Omental fat pad (tissue), 4 donors: Measurements from ENCODE around the gene NHSL1. TPM values are rescaled to one million over a fixed set of nuclear protein-coding genes. Genes with fewer than 3 reads are reported as not detected.

Experiments used
- ATAC-seq: fragments of 150-250 bp; one replicate; pipeline ENCODE4 v1.9.1; 2016; ENCODE audit warnings: mild to moderate bottlenecking, moderate library complexity; ENCODE audit not compliant: low FRiP score
- DNase-seq: peaks from one replicate; pipeline ENCODE4 v3.0.0-alpha.2; 2019; ENCODE audit warnings: low spot score
- total RNA-seq, 4 donors: library from RNA; depleted of rRNA; stranded (reverse); fragments of >200 nt; gene quantifications; one replicate each; pipeline ENCODE4 v1.1.0, GENCODE V29; 2016
- TF ChIP-seq, protein P1 (sequence below), 3 donors: fragments of 450-650 bp; IDR thresholded peaks; one replicate each; pipeline ENCODE4 v1.5.1; 2016 to 2017; ENCODE audit warnings: antibody characterized with exemption in 3 of 3, mild to moderate bottlenecking in 3 of 3, moderate library complexity in 2 of 3

NHSL1 gene
- total RNA-seq, 4 donors from 2014 or later: 15.9 to 23.2 (median 18.4) TPM

DNA sequence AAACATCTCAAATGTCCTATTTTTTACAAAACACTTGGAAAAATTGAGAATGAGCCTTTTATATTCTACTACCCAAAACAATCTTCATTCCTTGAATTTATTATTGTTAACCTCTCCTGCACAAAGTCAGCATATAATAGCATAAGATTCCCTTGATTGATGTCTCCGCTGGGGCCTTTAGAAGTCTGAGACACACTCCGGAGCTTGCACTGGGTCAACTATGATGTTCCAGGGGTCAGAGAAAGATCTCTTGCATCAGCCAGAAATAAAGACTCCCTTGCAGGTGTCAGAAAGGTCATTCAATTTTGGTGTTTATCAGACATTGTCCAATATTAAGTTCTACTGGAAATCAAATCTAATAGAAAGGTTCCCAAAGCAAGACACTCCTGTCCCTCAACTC, 29.7 kb upstream of the NHSL1 start:
- no peak for DNase-seq
- ATAC-seq: no peak
- TF ChIP-seq, protein P1, sequence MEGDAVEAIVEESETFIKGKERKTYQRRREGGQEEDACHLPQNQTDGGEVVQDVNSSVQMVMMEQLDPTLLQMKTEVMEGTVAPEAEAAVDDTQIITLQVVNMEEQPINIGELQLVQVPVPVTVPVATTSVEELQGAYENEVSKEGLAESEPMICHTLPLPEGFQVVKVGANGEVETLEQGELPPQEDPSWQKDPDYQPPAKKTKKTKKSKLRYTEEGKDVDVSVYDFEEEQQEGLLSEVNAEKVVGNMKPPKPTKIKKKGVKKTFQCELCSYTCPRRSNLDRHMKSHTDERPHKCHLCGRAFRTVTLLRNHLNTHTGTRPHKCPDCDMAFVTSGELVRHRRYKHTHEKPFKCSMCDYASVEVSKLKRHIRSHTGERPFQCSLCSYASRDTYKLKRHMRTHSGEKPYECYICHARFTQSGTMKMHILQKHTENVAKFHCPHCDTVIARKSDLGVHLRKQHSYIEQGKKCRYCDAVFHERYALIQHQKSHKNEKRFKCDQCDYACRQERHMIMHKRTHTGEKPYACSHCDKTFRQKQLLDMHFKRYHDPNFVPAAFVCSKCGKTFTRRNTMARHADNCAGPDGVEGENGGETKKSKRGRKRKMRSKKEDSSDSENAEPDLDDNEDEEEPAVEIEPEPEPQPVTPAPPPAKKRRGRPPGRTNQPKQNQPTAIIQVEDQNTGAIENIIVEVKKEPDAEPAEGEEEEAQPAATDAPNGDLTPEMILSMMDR (IDR thresholded peaks at IDR 0.05): no peak

DNA sequence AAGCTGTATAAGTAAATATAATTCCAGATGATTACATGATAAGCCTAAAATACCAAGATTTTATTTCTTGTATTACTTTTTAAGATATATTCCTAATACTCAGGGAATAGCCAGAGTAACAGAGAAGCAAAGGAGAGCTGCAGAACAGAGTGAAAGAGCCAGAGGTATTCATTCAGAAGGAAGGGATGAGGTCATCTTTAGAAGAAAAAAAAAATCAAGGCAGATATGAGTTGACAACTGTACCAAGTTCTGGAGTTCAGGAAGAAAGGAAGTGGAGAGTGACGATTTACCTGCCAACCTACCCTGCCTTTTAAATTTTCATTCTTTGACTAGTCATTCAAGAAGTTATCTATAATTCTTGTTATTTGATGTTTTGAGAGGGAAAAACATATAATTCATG, 28.8 kb upstream of the NHSL1 start:
- TF ChIP-seq, protein P1 (IDR thresholded peaks at IDR 0.05): no peak
- DNase-seq (no peak), ATAC-seq (no peak)

DNA sequence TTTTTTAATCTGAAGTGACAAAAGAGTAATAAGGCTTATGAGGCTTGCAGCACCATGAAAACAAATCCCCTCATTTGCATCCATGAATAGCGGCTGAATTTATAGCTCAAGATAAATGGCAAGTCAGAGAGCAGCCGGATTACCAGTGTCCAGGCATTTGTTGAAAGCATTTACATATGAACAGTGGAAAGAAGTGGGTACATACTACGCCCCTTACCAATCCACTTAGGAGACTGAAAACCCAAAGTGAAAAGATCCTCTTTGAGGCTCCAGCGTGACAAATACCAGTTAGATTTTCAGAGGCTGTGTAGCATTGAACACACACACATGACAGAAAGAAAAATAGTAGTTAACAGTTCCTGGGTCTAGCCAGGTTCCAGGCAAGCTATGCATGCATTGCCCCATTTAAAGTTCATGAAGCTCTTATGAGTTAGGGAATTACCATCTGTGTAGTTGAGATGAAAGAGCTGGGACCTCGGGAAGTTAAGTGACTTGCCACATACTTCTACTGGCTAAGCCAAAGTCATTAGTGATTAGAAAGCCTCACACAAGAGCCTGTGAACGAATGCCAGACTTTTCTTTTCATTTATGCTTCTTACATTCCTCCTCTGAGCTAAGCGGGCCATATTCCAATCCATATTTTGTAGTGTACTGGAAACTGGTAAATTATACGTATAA, 28.3 kb upstream of the NHSL1 start:
- no peak for ATAC-seq
- TF ChIP-seq, protein P1 (IDR thresholded peaks at IDR 0.05): no peak

DNA sequence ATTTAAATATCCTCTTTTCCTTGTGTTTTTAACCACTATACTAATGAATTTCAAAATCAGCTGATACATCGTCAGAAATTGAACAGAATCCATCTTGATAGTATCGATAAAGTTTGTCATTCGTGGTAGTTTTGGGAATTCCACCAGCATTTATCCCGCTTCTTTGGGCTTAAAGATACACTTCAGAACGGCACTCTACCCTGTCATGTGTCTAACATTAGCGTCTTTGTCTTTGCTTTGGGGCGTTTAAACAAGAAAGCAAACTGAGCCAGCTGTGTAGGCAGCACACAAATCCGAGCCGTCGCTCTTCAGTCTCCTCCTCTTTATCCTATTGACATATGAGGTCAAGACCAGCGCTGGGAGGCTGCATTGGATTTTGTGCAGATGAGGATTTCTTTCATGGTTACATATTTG, 27.5 kb upstream of the NHSL1 start:
- DNase-seq (no peak), ATAC-seq (no peak)
- TF ChIP-seq, protein P1 (IDR thresholded peaks at IDR 0.05): no peak

More for the DNA sequence above, 28.3 kb upstream of the NHSL1 start:
- no peak for DNase-seq

DNA sequence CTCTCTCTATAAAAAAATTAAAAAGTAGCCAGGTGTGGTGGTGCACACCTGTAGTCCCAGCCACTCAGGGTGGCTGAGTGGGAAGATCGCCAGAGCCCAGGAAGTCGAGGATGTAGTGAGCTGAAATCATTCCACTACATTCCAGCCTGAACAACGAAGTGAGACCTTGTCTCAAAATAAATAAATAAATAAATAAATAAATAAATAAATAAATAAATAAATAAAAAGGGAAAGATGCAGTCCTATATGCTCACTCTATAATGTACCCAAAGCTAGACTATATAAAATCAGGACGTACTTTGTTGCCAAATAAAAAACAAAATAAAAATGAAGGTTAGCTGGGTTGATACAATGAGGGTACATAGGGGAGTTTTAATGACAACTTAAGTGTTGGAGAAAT, 26.1 kb upstream of the NHSL1 start:
- TF ChIP-seq, protein P1 (IDR thresholded peaks at IDR 0.05): no peak
- DNase-seq: no peak
- ATAC-seq: no peak

DNA sequence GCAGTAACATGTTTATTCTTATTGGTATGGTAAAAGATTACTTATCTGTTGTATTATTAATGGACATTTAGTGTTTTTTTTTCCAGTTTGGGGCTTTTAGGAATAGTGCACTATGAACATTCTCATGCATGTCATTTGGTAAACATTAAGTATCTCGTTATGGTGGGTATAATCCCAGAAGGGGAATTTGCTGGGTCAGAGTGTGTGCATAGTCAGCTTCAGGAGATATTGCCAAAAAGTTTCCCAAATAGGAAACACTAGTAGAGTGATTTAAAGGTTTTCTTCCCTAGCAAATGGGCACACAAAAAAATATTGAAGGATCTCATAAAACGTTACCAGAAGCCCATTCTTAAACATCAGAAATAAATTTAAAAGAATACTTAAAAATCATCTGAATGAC, 25.2 kb upstream of the NHSL1 start:
- TF ChIP-seq, protein P1 (IDR thresholded peaks at IDR 0.05): no peak
- DNase-seq (no peak), ATAC-seq (no peak)
